HG02642 (cell line): ENCODE measurements around the gene PRMT7.

ENCODE experiments used
- ATAC-seq: cut with Tn5 transposase; IDR thresholded peaks from one replicate; pipeline ENCODE4 v1.9.1; 2021; ENCODE audit warnings: mild to moderate bottlenecking; ENCODE audit not compliant: unreplicated experiment, poor library complexity

Gene PRMT7

DNA sequence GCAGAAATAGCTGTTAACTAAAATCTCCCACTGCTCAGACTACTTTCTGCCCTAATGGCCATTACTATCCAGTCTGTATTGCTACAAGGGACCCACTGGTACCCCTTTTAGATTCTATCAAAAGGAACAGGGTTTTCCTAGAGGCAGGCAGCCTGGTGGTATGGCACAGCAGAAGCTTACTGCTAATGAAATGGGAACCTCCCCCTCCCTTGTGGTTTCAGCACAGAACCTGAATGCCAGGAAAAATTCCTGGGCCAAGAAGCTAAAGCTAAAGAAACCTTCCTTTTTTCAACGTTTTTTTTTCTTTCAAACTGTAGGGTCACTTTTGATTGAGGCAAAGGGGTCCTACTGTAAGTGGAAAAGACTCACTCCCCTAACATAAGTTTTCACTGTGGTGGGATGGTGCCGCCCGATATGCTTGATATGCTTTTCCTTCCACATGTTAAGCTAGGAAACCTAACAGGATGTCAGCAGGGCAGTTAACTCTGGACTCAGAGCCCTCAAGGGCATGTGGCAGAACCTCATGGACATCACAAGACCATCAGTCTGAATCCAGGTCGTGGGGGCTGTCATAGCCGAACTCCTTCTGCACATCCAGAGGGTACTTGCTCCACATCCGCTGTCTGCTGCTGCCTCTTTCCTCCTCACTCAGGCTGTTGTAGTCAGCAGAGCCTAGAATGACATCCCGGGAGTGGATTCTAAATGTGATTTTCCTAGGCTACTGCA, 9.9 kb upstream of the PRMT7 start:
- no peak for ATAC-seq

DNA sequence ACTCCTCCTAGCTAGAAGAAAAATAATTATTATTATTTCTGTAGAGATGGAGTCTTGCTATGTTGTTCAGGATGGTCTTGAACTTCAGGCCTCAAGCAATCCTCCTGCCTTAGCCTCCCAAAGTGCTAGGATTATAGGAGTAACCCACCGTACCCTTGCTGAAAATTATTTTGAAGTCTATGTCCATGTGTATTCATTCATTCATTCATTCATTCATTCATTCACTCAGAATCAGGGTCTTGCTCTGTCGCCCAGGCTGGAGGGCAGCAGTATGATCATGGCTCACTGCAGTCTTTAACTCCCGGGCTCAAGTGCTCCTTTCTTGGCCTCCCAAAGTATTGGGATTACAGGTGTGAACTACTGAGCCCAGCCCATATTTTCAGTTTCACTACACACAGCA, 4.2 kb upstream of the PRMT7 start:
- no peak for ATAC-seq

DNA sequence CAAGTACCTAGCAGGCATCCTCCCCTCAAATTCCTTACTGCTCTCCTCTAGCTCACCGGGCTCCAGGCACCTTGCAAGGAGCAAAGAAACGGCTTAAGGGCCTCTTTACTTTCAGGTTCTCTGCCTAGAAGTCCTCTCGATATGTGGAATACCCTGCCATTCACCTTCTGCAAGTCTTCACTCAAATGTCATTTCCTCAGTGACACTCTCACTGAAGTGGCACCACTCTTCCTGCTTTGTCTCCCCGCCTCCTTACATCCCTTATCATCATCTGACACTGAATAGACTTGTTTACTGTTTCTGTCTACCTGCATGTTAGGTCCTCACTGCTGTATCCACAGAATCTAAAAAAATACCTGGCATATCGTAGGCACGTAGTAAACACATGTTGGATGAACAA, 1.0 kb upstream of the PRMT7 start:
- ATAC-seq: no peak

DNA sequence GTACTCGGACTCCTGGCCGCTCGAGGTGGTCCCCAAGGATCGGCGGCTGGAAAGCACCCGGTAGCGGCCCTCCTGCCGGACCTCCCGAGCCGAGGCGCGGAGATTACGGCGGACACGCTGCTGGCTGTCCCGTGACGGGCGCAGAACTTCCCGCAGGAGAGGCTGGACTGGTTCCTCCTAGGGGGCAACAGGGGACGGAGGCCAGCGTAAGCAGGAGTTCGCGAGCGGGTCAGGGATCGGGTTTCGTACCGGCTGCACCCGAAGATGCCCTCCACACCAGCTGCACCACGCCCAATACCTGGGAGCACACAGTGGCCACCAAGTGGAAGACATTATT, 414 bp upstream of the PRMT7 start:
- ATAC-seq: peak; percentile 40

DNA sequence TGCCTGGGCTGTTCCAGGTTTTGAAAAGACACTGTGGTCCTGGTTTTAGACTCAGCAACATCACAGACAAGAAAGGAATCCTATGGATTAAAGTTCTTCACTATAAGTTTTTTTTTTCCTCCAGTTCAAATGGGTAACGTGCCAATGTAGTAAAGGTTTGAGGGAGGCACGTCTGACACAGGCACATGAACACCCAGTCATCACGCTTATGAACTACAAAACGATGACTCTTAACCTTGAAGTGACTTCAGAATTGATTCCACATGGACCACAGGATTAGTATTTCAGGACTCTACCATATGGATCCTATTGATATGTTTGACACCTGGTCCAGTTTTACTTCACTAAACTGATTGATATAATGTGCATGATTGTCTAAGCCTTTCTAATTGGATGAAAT, 2.3 kb downstream of the PRMT7 start:
- ATAC-seq: no peak

DNA sequence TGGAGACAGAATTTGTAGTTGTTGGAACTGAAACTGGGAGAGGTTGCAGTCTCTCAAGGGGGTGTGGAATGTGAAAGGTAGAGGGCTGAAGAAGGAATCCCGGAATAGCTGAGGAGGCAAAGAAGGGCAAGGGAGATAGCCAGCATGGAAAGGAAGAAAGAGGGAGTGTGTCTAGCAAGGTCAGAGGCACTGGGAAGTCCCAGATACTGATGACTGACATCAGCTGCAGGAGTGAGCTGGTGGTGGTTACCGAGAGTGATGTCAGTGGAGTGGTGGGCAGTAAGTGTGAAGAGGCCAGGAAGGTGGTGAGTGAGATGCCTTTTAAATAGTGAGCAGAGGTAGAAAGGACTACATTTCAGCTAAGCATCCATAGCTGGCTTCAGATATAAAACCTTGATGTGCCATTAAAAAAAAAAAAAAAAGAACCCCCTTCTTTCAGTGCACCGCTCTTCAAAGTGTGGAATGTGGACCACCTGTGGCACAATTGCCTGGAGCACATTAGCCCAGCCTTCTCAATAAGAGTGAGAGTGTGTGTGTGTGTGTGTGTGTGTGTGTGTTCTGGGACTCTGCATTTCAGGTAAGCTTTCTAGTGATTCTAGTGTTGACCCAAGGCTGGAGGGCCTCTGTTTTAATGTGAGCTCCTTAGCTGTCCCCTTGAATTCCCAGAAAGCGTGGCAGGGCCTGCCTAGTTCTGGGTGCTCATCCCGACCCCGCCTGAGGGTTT, 8.5 kb downstream of the PRMT7 start:
- ATAC-seq: peak; percentile 60

DNA sequence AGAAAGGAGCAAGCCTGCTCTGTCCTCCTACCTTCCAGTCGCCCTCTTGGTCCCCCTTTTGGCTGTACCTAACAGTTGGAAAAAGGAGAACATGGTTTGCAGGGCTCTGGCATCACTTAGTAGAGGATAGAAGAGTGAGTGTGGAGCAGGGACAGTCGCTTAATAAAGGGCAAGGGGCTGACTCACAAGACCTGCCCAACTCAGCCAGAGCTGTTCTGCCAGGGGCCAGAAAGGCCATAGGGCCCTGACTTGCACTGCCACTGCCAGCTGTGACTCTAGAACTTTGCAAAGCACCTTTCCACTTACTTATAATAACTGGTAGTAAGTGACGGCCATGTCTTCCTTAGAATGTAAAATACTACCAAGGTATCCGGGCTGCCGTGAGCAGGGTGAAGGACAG, 13.5 kb downstream of the PRMT7 start:
- no peak for ATAC-seq

DNA sequence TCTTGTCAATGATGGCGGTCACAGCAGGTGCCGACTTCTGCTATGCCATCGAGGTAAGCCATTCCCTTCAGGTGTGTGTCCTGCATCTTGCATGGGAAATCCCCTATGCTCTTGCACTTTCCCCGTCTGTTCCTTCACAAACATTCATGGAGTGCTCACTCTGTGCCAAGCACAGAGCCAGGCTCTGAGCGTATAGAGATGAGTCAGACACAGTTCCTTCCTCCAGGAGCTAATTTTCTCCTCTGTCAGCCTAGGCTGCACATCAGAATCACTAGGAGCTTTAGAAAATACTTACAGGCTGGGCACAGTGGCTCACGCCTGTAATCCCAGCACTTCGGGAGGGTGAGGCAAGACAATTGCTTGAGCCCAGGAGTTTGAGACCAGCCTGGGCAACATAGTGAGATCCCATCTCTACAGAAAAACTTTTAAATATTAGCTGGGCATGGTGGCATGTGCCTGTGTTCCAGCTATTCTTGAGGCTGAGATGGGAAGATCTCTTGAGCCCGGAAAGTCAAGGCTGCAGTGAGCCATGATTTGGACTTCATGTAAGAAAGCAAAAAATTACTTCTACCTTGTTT, 14.1 kb downstream of the PRMT7 start:
- no peak for ATAC-seq

DNA sequence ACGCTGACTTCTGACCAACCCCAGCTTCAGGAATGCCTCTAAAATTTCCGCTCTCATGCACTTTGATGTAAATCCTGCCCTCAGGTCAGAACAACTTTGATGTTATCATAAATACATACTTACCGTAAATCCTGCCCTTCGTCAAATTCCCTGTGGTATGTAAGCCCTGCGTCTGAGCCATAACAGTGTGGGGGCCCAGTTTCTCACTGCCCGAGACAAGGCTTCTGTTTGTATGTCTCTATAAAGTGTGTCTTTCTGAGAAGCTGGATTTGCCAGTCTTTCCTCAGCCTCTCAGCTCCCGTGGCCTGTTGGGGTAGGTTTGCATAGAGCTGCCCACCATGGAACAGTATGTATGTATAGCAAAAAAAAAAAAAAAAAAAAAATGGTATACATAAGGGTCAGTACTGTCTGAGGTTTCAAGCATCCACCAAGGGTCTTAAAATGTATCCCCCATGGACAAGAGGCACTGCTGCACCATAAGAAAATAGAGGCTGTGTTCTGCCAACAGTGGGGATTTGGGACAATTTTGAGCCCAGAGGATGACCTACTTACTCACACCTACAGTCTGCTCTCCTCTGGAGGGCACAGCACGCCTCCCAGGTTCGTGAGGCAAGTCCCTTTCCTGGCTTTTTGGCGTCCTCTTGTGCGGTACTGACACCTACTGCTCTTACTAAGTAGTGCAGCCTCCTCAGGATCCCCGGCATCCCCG, 17.5 kb downstream of the PRMT7 start:
- ATAC-seq: peak; percentile 73

DNA sequence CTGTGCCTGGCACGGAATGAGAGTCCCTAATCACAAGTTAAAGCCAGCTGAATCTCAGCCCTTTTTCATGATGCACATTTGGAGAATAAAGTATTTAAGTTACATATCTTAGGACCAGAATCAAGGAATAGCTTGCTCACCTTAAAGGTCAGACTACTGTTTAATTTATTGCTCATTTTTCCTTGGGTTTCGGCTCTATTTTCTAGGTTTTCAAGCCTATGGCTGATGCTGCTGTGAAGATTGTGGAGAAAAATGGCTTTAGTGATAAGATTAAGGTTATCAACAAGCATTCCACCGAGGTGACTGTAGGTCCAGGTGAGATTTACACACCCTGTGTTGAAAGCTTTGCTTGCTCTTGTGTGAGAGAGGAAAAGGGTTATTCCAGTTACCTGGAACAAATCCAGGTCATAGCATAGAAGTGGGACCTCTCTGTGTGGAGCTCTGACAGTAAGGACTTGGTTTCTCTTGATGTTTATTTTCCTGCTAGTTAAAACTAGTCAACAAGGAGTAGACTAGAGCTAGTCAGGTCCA, 18.1 kb downstream of the PRMT7 start:
- ATAC-seq: no peak

DNA sequence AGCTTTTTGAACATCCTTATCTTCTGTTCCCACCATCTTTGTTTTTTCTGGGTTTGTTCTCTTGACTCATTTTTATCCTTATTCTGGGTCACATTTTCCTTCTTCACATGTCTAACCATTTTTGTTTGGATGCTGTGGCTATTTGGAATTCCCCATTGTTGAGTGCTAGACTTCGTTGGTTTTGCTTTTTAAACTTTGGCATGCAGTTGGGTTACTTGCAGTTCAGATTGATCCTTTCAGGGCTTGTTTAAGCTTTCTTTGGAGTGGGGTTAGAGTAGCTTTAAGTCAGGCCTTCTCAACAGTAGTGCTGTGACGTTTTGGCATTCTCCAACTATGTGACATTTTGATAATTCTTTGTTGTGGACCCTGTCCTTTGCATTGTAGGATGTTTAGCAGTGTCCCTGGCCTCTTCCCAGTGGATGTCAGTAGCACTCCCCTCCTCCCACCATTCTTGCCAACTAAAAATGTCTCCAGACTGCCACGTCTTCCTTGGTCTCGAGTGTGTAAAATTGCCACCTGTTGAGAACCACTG, 21.1 kb downstream of the PRMT7 start:
- no peak for ATAC-seq

DNA sequence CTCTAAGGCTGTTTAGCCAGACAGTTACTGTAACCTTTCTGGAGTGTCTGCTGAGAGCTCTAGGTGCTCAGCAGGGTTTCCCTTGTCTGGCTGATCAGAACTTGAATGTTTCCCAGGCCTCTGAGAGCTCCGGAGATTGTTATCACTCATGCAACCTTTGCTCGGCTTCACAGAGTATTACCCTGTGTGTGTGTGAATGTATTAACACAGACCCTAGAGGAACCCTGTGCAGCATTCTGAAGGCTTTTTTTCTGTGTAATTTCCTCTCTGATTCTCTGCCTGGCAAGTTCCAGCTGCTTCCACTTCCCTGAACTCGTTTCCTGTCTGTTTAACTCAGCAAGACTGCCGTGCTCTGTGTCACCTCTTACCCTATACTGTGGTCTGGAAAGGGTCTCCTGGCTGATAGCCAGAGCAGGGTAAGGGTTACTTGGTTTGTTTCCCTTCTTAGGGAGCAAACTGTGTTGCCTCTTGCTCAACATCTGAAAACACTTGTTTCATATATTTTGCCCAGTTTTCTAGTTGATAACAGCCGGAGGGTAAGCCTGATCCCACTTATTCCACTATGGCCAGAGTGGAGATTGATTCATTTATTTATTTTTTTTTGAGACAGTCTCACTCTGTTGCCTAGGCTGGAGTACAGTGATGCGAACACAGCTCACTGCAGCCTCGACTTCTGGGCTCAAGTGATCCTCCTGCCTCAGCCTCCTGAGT, 21.7 kb downstream of the PRMT7 start:
- no peak for ATAC-seq

DNA sequence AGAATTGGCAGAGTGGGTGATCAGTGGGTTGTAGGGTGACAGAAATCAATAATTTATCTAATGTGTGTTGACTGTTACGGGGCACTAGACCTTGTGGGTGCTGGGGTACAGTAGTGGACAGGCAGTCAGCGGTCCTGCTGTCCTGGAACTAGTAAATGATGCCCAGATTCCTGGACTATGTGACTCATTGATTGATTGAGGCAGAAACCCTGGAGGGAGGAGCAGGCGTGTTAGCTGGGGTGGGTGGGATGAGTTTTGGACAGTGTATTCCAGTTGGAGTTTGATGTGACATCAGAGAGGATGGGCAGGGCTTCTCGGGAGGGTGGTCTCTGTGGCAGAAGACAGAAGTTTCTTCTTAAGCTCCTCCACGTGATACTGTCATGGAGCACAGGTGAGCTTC, 24.4 kb downstream of the PRMT7 start:
- ATAC-seq: no peak

DNA sequence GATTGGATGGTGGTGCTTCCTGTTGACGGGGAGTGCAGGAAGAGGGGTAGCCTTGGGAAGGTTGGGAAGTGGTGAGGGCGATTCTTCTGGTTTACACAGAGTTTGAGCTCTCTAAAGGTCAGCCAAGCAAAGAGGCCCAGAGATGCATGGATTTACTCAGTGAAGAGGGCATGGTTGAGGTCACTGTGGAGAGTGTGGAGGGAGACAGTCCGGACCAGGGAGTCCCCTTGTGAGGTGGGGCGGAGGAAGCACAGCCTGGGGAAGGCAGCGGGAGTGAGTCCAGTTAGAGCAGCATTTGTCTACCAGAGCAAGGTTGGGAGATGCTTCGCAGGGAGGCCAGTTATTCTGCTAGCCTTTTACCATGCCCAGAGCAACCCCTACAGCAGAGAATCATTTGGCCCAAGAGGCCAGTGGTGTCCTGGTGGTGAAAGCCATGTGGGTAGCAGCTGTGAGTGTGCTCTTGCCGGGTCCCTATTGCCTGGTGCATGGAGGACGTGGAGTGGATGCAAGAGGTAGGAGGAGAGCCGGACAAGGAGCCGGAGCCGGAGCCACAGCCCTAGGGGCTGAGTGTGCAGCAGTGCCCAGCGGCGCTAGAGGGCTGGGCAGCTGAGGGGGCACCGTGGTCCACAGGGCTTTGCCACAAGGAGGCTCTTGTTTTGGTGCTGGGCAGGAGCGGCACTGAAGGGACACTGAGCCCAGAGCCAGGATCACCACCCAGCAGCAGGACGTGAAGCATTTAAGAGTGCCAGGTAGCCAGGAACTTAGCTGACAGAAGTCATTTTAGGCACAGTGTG, 27.7 kb downstream of the PRMT7 start:
- ATAC-seq: no peak

DNA sequence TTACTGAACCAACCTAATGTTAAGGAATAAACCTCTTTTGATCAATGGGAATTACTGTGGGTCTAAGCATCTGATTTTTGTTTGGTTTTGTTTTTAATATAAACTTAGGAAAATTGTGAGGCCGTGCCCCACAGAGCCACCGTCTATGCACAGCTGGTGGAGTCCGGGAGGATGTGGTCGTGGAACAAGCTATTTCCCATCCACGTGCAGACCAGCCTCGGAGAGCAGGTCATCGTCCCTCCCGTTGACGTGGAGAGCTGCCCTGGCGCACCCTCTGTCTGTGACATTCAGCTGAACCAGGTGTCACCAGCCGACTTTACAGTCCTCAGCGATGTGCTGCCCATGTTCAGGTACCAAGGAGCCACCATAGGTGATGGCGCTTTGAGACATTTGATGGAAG, 28.4 kb downstream of the PRMT7 start:
- no peak for ATAC-seq

DNA sequence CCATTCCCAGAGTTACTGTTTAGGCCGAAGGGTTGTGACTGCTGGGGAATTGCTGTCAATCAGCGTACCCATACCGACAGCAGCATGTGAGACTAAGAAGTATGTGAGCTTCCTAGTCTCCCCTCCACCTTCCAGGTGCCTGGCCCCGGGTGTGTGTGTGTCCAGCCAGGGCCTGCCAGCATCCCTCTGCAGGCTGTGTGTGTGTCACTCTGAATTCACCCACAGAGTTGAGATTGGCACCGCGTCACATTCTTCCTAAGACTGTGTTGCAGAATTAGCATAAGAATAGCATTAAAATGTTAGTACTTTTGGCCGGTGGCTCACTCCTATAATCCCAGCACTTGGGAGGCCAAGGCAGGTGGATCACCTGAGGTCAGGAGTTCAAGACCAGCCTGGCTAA, 31.8 kb downstream of the PRMT7 start:
- ATAC-seq: no peak

DNA sequence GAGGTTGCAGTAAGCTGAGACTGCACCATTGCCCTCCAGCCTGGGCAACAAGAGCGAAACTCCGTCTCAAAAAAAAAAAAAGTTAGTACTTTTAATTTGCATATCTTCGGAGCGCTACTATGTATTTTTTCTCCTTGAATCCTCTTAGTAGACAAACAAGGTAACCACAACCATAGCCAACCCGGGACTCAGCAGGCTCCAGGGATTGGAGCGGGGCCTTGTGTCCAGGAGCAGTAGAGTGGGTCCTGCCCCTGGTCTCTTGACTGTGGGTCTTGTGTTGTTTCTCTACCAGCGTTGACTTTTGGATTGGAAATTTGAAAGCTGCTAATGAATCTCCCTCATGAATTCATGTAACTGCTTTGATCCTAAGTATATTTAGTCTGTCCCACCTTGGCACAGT, 32.3 kb downstream of the PRMT7 start:
- no peak for ATAC-seq

DNA sequence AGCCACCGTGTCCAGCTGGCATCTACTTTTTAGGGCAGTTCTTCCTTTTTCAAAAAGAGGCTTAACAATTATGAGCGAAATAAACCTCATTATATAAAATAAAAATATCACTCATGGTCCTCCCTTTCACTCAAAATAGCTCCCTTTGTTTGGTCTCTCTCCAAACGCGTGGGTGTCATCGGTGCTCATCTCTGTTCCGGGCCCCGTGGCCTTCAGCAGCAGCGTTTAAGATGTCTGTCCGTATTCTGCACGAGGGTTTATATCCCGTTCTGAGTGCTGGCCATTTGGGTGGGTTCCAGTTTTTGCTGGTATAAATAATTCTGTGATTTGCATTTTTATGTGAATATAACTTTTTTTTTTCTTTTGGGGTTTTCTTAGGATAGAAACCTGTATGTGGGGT, 33.4 kb downstream of the PRMT7 start:
- no peak for ATAC-seq

DNA sequence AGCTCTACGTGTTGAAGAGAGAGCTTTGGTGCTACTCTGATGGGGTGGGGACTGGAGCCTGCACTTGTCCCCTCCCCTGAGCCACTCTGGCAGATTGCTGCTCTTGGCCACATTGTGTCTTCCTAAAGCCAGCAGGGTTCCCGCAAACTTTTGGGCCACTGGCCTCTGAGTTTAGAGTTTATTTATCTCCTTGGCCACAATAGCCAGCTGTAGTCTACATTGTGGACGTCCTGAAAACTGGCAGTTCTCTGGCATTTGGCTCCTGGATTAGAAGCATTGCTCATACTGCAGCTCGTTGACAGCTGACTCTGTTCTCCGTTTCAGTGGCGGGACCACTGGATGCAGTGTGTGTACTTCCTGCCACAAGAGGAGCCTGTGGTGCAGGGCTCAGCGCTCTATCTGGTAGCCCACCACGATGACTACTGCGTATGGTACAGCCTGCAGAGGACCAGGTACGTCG, 34.6 kb downstream of the PRMT7 start:
- no peak for ATAC-seq
